Kidney capillary endothelial cell (primary cell): Measurements from ENCODE around the gene LDLRAD3.
"Not testable (repeated sequence)": the region's sequence is repeated elsewhere in the genome, so short reads cannot be mapped to it uniquely, and the experiment has no call there.

Experiments used
- DNase-seq: peaks from one replicate; pipeline ENCODE4 v3.0.0-alpha.2; 2018; ENCODE audit warnings: low spot score

The LDLRAD3 gene

DNA sequence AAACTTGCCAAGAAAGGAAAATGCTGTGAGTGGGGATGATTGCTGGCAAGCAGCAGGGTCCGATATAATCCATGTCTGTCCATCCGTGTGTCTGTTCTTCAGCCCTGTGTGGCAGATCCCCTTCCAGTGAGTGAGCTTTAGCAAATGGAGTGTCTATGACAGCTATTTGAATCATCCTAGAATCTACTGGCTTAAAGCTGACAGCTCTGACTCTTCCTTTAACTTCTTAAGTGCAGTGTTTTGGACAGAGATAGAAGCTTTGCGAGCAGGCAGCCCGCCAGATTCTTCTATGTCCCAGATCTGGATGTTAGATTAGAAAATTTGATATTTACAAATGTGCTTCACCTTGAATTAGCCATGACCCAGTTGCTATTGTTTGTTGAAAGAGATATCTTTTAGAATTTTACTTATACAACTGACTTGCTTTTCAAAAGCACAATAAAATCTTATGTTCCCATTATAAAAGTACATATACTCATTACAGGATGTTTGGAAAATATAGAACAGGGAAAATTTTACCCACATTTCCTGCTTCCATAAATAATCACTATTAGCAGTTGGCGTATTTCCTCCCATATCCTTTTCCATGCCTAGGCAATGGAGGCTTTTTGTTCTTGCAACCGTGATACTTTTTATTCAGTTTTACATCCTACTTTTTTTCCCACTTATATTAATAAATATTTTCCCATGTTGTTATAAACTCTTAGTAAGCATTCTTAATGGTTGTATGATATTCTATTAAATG is 220.8 kb downstream of the LDLRAD3 start:
- DNase-seq = peak; percentile 46

GRCh38 chr11:36165621-36166397 is 221.9 kb downstream of the LDLRAD3 start:
- DNase-seq = peak; percentile 52

- DNase-seq = no peak
Measured at GRCh38 chr11:36167073-36167472, 223.2 kb downstream of the LDLRAD3 start.

DNA sequence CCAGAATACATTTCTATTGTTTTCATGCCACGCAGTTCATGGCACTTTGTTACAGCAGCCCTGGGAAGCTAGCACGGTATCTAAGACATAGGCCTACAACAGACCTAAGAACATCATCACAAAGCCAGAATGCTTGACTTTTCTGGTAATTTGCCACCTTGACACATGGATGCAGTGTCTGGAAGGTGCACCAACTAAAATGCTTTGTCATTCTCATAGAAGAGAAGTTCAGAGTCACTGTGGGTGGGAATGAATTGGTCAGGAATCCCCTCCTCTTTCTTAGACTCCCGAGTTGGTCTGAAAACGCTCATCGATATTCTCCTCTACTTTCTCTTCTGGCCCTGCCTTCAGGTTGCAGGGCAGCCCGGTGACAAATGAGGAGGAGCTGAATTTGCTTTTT is 223.9 kb downstream of the LDLRAD3 start:
- DNase-seq = no peak

DNA sequence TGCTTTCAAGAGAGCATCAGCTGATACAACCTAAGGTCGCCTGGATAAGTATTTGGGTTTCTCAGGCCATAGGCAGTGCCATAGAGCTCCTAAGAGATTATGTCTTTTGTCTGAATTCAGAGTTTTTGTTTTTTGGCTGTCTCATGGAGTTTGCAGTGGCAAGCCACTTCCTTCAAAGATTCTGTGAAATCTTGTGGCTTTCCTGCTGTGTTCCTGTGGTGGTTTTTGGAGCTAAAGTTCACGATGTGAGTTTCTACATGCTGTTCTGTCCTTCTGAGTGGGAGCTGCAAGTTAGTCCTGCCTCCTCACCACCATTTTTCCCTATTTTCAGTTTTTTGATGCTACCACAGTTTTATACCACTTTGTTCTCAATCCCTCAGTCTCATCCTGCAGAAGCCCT is 234.0 kb downstream of the LDLRAD3 start:
- DNase-seq = no peak

DNA sequence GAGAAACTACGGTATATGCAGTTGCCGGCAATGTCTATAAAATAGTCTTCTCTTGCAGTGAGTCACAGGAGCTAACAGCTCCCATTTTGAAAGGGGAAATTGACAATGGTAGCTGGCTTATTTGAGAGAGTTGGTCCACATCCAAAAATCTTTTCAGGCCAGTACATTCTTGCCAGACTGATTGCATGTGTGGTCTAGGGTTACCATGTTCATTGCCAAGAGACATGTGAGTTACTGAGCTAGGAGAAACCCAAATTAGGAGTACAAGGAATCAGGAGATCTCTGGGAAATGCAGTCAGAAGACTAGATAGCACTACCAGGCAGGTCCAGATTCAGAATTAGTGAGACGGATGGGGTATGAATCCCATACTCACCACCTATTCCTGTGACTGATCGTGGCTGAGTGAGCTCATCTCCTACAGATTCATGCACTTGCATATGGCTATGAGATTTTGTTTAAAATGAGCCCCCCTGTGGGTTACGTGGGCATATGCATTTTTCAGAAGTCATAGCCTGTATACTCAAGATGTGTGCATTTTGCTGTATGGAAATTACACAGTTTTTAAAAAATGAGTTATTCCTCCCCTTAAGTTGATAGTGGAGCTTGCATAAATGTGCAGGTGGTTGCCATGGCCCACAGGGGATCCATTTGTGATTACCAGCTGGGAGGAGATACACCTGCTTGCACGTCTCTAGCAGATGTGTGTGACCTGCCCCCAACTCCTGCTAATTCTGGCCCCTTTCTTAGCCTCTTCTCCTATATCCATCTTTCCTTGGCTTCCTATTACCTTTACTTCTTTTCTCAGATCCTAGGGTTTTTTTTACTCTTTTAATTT is 242.7 kb downstream of the LDLRAD3 start:
- DNase-seq = no peak

GRCh38 chr11:36187622-36188021 is 243.8 kb downstream of the LDLRAD3 start:
- DNase-seq = no peak

GRCh38 chr11:36189735-36190134 is 245.9 kb downstream of the LDLRAD3 start:
- DNase-seq = not testable (repeated sequence)

- no peak for DNase-seq
Measured at GRCh38 chr11:36191941-36192340, 248.1 kb downstream of the LDLRAD3 start.

DNA sequence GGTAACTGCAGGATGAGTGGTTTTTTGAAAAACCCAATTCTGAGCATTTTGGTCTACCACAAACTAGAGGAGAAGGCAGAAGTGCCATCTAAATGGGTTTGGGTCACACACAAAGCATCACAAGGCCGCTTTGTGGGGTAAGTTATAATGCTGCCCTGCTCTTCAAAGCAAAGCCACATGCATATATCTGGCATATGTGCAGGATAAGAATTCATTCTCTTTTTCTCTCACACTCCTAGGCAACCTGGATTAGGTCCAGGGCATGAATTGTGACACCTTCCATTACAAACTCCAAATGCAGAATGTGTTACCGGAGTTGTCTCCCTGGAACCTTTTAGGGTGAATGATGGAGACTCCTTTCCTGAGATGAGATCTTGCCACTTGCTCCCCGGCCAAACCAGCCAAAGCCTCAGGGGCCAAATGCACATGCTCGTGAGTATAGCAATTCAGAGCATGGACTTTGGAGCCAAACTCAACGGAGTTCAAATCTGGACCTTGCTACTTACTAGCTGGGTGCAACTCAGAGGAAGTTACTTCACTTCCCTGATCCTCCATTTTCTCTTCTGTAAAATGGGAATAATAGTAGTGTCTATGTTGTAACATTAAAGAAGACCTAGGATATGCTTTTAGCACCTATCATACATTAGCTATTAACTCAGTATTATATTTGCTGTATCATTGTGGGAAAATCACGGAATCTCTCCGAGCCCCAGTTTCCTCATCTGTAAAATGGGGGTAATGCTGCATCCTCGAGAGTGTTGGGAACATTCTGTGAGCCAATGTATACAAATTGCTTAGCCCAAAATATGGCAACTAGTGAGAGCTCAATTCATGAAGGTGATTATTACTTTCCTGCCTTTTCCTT is 248.8 kb downstream of the LDLRAD3 start:
- DNase-seq = no peak

DNA sequence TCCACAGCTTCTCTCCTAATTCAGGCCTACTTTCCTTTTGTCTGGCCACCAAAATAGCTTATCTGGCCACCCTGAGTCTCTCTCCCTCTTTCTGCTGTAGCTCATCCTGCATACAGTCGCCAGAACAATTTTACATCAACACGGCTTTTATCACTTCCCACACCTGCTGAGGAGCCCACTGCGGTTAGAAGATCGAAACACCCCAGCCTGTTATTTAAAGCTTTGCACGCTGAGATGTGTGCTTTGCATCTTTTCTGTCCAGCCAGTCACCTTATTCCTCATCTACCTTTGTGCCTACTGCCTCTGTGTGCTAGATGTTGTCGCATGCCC is 249.4 kb downstream of the LDLRAD3 start:
- no peak for DNase-seq

DNA sequence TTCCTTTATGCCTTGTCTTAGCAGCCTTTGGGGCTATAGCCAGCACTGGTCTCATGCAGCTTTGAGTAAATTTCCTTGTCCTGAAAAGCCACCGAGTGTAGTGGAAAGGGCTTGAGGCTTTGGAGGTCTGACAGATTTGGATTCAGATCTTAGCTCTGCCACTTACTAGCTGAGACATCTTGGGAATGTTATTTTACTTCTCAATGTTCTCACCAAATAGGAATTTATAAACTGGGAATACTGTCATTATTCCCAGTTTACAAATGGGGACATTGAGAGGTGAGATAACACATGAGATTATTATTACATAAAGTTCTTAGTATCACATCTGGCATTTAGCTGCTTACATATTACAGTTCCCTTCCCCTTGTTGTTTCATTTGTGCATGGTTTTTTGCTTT is 249.9 kb downstream of the LDLRAD3 start:
- DNase-seq = no peak

GRCh38 chr11:36195496-36196354 is 251.9 kb downstream of the LDLRAD3 start:
- DNase-seq = no peak

DNA sequence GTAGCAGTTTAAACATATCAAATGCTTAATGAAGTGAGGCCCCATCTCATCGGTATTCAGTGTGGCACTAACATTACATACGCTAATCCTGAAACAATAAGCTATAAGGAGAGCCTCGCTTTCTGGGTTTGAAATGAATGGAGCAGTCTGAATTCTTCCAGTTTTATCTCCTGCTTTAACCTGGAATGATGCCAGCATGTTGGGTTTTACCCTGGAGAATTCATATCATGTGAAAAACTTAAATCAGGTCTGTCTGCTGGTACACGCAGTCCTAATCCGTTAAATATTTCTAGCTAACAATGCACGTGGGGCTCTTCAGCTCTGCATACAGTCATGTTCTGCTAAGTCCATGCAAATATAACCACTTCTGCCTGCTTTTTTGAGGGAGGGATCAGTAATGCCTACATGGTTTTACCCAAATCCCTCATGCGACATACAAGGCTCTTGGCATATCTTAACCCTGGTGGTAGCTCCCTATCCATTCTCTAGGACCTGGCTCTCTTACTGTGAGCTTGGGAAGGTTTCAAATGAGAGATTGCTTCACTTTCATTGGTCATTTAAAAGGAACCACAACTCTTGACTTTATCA is 252.6 kb downstream of the LDLRAD3 start:
- no peak for DNase-seq

DNA sequence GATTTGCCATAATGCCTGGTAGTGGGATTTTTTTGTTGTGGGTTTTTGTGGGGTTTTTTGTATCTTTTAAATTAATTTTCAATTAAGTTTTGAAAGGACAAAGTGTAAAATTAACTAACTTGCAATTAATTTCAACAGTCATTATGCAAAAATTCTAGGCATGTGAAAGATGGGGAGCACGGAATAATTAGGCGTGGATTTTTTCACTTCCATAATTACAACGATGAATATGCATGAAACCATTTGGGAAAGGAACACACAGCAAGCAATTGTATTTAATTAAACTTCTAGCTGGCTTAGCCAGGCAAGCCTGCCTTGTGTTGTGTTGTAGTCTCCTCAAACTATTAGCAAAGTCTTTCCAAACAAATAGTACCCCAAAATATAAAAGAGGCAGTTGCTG is 257.5 kb downstream of the LDLRAD3 start:
- DNase-seq = no peak

DNA sequence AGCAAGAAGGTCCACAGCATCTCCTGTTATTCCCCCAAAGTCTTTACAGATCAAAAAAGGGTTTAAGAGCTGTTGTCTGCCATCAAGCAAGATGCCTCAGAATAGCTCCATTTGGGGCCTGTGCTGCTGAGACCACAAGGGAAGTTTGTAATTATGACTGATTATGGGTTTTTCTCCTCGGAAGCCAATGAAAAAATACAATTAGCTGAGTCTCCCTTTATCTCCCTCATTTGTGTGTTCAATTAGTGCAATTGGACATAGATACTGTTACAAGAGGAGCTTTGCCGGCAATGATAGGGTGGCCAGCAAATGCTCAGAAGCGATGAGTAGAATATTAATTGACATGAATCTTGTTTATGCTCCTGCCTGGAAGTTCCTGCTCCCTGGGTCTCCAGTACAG is 261.7 kb downstream of the LDLRAD3 start:
- no peak for DNase-seq

DNA sequence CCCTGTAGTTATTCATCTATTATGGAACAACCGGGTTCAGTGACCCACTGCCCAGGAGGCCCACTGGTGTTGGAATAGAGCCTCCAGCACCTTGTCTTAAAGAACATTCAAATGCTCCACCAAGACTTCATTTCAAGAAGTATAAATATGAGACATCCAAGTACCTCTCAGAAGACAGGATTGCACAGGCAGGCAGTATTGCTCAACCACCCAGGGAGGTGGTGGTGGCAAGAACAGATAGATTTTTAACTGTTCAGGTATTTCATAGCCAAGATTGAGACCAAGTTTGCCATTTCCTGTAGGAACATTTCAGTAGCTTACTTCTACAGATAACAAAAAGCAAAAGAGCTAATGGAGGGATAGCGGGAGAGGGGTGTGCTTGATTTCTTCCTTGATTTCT is 266.7 kb downstream of the LDLRAD3 start:
- DNase-seq = no peak

GRCh38 chr11:36211761-36212430 is 268.0 kb downstream of the LDLRAD3 start:
- no peak for DNase-seq

GRCh38 chr11:36212564-36213392 is 268.9 kb downstream of the LDLRAD3 start:
- DNase-seq = no peak
